DMS114 treated with DMSO at 0.1 percent for 48 hours (cell line): ENCODE results near the gene NYNRIN.
"Not testable (repeated sequence)": the region's sequence is repeated elsewhere in the genome, so short reads cannot be mapped to it uniquely, and the experiment has no call there.

Experiments
- DNase-seq: peaks from one replicate; lab custom pipeline; 2025; ENCODE audit not compliant: unreplicated experiment; lab: John Stamatoyannopoulos, UW

NYNRIN gene

DNA sequence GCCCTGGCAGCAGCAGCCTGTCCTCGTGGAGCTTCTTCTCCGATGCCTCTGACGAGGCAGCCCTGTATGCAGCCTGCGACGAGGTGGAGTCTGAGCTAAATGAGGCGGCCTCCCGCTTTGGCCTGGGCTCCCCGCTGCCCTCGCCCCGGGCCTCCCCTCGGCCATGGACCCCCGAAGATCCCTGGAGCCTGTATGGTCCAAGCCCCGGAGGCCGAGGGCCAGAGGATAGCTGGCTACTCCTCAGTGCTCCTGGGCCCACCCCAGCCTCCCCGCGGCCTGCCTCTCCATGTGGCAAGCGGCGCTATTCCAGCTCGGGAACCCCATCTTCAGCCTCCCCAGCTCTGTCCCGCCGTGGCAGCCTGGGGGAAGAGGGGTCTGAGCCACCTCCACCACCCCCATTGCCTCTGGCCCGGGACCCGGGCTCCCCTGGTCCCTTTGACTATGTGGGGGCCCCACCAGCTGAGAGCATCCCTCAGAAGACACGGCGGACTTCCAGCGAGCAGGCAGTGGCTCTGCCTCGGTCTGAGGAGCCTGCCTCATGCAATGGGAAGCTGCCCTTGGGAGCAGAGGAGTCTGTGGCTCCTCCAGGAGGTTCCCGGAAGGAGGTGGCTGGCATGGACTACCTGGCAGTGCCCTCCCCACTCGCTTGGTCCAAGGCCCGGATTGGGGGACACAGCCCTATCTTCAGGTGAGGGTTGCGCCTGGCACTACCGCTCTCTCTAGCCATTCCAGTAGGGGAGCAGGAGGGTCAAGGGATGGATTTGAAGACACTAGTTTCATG lies 28.7 kb upstream of the NYNRIN start:
- no peak for DNase-seq

DNA sequence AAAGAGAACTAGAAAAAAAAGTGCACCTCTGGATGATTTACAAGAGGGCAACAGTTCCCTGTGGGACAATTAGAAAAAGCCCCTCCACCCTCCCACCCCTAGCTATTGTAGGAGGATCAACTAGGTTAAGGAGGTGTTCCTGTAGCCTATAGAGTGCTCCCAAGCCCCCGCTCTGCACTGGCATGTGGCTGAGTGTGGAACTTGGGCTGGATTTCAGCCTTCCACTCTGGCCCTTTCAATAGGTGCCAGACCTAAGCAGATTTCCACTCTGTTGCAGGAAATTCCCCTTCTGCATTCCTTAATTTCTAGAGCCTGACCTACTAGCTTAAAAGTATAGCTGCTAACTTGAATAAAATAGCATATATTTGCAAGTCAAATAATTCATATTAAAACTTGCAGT lies 28.1 kb upstream of the NYNRIN start:
- DNase-seq = no peak

DNA sequence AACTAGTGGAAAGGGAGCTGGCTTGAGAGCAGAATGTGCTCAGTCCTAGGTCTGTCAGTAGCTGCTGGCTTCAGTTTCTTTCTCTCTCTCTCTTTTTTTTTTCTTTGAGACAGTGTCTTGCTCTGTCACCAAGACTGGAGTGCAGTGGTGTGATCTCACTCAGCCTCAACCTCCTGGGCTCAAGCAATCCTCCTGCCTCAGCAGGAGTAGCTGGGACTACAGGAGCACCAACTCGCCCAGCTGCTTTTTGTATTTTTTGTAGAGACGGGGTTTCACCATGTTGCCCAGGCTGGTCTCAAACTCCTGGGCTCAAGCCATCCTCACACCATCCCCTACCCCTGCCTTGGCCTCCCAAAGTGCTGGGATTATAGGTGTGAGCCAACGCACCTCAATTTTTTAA lies 27.2 kb upstream of the NYNRIN start:
- DNase-seq = not testable (repeated sequence)

DNA sequence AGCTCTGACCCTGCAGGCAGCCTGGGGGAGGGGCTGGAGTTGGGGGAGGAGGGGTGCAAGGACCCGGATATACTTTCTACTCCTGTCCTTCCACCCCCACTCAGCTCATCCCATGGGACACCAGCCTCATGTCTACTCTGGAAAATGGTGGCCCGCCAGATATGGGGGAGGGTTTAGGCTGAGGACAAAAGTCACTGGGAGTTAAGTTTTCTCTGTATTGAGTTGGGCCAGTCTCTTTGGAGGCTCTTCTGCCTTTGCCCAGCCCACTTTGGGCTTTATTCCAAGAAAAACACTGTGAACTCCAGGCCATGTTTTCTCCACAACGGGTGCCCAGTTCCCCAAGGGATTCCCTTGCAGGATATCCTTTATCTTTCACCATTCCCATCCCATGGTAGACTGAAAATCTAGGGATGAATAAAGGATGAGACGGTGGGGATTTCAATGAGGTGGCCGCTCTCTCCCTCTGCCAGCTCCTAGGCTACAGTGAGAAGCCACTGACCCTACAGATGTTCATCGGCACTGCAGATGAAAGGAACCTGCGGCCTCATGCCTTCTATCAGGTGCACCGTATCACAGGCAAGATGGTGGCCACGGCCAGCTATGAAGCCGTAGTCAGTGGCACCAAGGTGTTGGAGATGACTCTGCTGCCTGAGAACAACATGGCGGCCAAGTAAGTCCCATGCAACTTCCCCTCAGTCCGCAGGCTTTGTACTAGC lies 25.9 kb upstream of the NYNRIN start:
- DNase-seq = no peak

DNA sequence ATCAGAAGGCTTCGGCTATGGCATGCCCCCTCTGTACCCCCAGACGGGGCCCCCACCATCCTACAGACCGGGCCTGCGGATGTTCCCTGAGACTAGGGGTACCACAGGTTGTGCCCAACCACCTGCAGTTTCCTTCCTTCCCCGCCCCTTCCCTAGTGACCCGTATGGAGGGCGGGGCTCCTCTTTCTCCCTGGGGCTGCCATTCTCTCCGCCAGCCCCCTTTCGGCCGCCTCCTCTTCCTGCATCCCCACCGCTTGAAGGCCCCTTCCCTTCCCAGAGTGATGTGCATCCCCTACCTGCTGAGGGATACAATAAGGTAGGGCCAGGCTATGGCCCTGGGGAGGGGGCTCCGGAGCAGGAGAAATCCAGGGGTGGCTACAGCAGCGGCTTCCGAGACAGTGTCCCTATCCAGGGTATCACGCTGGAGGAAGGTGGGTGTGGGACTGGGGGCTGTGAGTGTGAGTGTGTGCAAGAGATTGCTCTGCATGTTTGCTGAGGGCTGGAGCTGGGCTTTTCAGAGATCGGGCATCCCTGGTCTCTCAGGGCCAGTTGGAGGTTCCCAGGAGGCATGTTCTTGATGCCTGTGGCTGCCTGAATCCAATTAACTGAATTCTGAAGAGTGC lies 22.2 kb upstream of the NYNRIN start:
- DNase-seq = no peak

DNA sequence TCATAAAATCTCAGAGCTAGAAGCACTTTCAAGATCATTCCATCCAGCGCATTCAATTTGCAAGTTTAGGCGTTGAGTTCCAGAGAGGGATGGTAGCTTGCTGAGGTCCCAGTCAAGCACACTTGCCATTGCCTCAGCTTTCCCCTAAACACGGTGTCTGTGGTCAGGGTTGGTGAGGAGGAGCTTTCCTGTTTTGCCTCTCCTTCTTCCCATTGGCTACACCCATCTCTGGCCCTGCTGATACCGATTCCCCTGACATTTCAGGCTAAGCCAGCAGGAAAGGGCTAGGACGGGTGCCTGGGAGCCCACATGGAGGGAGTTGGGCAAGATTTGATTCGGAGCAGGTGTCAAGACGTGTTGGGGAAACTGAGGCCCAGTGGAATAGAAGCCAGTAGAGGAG lies 21.7 kb upstream of the NYNRIN start:
- DNase-seq = no peak

DNA sequence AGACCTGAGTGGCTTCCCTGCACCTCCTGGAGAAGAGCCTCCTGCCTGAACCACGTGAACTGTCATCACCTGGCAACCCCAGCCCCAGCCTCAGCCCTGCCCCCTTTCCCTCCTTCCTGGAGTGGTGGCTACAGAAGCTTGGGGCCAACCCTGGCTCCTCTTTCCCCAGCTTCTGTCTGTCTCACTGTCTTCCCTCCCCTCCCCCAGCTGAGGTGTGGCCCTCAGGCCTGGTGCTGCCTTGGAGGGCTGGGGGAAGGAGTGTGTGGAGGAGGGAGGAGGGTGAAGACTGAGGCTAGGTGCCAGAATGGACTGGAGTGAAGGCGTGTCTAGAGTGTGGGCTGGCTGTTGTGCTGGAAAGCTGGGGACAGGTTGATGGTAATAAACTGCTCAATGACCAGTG lies 21.1 kb upstream of the NYNRIN start:
- DNase-seq = no peak

DNA sequence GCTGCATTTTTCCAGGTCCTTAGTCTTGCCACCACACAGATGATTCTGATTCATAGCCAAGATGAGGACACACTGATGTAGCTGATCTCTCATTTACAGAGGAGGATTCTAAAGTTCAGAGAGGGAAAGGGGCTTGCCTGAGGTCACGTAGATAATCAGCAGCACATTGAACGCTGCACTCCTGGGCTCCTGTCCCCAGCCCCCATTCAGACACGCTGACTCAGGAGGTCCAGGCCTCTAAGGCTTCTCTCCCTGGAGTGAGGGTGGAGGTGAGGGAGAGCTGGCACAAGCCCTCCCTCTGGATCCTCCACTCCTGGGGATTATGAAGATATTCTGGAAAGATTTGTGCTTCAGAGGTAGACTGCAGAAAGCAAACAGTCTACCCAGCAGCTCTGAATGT lies 20.5 kb upstream of the NYNRIN start:
- DNase-seq = no peak

DNA sequence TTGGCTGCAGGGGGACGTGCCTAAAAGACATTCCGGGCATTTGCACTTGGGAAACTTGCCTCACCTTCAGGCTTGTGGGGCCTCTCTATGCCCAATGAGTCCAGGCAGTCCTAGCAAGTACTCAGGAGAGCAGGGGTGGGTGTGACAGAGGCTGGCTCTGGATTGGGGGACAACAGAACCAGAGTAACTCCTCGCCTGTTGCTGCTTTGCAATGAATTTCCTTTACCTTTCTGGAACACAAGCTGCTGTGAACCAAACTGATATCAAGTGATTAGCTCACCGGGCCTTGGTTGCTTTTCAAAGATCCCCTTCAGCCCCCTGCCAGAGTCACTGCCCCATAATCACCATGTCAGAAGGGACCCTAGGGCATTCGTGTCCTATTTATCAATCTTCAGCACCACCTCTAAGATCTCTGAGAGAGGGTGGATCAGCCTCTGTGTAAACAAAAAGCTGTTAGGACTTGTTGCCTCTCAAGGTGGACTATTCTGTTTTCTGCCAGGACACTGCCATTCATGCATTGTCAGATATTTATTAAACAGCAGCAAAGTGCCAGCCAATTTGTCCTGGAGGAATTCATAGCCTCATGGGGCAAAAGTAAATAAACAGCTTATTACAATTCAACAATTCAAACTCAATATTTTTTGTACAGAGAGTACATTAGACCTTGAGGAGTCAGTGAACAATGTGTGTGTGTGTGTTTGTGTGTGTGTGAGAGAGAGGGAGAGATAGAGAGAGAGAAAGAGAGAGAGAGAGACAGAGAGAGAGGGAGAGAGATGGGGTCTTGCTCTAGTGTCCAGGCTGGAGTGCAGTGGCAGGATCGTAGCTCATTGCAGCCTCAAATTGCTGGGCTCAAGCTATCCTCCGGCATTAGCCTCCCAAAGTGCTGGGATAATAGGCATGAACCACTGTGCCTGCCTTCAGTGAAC lies 19.6 kb upstream of the NYNRIN start:
- DNase-seq = no peak

DNA sequence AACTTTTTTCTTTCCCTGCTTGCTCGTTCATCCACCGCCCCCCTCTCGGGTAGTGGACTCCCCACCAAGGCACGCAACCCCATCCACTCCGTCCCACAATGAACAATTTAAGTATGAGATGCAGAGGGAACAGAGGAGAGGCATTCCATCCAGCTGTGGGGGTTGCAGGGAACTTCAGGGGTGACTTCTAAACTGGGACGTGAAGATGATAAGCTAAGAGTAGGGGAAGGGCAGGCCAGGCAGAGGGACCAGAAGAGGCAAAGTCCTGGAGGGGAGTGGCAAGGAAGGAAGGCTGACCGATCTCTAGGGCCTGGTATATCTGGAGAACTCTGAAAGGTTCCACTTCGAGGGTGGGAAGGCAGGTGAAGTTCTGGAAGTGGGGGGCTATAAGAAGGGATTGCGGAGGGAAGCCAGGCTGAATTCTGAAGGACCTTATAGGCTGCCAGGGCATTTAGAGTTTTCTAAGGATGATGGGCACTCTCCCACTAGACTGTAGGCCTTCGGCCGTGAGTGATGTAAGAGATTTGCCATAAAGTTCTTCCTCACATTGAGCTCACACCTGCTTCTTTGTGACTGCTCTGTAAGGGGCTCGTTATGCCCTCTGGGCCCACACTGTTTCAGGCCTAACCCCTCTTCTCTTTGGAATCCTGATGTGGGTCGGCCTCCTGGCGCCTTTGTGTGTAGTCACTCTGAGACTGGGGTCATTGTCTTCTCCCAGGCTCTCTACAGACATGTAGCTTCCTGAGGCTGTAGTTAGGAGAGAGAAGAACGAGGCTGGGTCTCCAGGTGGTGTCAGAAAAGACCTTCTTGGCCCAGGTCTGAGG lies 18.7 kb upstream of the NYNRIN start:
- no peak for DNase-seq

DNA sequence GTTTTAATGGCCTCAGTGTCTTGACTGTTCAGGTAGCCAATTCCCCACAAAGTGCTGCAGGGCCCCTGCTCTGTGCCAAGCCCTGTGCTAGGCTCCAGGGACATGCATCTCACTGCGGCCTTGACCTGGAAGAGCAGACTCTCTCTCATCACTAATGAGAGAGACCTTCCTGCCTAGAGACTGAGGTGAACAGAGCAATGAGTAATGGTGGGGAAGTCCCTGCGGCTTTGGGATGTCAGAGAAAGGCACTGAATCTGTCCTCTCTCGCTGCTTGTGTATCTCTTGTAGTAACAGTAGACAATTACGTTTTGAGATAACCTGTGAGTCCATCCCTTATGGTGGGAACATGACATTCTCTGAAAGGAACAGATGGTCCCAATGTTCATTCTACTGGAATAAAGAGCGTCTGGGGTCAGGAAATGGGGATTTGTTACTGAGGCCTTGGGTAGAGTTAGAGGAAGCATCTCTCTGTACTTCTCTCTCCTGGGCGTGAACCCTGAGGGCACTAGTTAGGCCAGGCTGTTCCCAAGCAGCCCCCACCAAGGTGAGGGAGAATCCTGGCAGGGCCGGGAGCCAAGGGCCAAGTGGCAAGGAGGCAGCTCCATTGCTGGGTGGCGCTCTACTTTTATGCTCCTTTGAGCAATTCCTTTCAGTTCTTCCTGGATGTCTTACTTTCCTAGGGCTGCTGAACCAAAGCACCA lies 17.3 kb upstream of the NYNRIN start:
- no peak for DNase-seq

DNA sequence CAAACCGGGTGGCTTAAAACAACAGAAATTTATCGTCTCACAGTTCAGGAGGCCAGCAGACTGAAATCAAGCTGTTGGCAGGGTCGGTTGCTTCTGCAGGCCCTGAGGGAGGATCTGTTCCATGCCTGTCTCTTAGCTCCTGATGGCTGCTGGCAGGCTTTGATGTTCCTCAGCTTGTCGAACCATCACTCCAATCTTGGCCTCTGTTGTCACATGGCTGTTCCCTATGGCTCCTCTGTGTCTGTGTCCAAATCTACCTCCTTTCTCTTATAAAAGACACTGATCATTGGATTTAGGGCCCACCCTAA lies 16.8 kb upstream of the NYNRIN start:
- DNase-seq = no peak

DNA sequence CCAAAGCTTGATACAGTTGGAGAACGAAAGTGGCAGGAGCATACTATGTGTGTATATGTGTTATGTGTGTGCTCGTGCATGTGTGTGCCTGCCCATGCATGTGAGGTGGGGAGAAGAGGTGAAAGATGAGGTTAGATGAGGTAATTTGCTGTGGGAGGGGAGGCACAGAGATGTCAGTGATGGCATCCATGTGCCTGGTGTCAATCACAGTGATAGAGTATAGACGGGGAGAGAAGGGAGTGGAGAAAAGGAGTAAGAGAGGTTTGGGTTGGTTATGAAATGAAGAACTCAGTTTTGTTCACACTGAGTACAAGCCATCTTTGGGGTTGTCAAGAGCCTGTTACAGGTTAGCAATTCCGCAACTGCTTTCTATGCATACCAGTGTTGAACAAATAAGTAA lies 14.6 kb upstream of the NYNRIN start:
- DNase-seq = no peak

DNA sequence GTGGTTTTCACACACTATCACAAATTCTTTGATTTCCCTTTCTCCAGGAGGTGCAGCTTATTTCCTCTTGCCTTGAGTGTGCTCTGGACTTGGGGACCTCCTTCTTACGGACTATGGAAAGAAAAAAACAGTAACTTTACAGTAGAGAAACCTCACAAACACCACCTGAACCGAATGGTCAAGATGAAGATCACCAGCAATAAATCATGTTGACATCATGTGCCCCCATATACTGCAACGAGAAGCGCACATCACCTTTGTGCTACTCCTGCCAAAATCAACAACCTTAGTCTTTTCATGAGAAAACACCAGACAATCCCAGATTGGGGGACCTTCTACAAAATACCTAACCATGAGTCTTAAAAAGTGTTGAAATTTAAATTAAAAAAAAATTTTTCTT lies 13.3 kb upstream of the NYNRIN start:
- DNase-seq = no peak

DNA sequence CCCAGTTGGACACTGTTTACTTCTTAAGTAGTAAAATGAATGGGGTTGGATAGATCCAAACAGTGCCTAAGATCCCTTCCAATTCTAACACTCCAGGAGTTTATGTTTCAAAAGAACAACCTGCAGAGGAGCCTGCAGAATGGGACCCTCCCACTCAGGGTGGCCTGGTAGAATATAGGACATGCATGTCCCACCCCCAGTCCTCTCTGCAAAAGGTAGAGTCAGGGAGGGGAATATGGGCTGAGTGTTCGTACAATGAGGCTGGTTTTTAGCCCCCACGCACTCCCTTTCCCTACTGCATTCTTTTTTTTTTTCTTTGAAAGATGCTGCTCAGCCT lies 11.8 kb upstream of the NYNRIN start:
- no peak for DNase-seq

DNA sequence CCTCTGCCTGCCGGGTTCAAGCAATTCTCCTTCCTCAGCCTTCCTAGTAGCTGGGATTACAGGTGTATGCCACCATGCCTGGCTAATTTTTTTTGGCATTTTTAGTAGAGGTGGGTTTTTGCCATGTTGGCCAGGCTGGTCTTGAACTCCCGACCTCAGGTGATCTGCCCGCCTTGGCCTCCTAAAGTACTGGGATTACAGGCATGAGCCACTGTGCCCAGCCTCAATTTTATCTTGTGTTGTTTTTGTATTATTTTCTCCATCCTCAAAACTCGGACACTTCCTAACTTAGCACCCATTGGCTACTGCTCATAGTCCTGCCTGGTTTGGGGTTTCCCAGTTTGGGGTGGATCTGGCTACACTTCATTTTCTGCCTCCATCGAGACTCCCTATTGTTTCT lies 11.2 kb upstream of the NYNRIN start:
- not testable (repeated sequence) for DNase-seq

DNA sequence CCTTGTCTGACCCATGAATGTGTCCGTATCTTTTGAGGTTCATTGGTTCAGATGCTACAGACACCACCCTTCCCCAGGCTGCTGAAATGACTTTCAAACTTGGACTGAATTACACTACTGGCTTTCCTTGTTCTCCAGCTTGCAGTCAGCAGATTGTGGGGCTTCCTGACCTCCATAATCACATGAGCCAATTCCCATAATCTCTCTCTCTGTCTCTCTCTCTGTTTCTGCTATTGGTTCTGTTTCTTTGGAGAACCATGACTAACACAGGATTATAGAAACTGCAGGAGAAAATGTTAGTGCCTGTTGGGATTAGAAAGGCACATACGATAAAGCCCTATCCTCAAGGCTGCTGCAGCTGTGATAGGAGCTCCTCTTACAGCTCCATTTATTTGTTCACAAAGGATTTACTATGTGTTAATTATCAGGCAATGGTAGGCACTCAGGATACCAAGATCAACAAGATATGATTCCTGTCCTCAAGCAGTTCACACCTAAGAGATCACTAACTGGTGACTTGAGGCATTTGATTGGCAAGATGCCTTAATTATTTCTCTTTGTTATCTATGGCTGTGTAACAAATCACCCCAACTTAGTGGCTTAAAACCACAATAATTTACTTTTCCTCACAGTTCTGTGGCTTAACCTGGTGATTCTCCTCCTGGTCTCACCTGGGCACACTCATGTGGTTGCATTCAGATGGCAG lies 10.2 kb upstream of the NYNRIN start:
- DNase-seq = no peak

DNA sequence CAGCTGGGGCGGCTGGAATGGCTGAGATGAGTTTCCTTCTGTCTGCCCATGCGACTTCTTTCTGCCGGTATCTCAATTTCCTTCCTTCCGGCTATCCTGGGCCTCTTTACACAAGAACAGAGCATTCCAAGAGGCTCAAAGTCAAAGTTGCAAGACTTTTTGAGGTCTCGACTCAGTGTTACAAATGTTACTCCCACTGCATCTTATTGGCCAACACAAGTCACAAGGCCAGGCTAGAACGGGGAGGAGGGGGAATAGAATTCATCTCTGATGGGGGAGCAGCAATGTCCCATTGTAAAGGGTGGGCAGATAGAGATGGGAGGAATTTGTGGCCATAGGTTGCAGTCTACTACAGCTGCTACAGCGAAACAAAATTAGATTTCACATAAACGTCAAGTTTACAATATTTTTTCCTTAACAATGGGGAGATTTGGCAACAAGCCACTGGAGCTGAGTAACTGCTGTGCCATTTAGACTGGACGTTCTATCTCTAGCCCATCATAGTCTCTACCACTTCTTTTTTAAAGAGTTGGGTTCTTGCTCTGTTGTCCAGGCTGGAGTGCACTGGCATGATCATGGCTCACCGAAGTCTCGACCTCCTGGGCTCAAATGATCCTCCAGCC lies 9.5 kb upstream of the NYNRIN start:
- no peak for DNase-seq
